NCI-H2196 treated with DMSO at 0.1 percent for 48 hours (cell line): ENCODE results near the gene SLC25A38.
"Not testable (repeated sequence)": the region's sequence is repeated elsewhere in the genome, so short reads cannot be mapped to it uniquely, and the experiment has no call there.

Experiments used
- DNase-seq: peaks from one replicate; lab custom pipeline; 2025; ENCODE audit not compliant: unreplicated experiment; lab: John Stamatoyannopoulos, UW

SLC25A38 gene

DNA sequence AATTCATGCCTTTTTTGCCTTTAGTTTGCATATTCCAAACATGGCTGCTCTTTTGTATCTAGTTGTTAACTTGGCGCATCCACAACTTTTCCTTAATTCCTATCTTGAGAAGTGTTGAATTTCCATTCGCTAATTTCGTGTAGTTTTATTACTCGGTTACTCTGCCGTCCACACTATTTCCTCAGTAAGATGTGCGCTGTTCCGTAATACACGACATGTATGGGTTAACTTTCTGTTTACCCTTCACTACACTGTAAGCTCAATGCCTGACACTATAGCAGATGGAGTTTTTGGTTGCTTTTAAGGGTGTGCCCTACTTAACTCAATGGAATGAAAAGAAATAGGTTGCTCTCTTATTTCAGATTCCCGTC, 24.1 kb downstream of the SLC25A38 start:
- DNase-seq: no peak

DNA sequence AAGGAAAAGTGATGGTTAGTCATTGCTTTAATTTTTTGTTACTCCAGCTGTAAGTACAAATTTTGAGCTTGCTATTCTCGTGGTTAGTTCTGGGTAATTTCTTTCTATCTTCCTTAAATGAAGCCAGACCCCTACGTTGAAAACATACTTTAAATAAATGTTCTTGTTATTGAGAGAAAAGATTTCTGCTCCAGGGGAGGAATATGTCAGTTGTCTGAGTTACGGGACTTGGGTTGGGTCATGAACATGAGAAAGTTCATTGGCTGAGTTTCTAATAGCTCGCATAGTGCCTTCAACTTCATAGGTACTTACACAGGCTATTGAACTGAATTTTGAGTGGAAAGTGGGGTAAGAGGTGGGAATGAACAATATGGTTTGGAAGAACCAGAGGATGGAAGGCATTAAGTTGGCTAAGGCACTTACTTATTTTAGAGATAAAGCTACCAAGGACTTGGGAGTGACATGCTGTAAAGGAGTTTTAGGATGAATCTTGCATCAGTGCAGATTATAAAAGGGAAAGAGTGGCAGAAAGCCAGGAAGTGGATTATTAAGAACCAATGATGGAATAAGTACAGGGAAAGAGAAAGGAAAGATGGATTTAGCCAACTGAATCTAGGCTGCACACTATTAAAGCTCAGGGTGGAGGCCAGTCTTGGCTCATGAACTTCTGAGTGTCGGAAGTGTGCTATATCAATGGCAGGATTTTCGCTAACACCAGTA, 24.8 kb downstream of the SLC25A38 start:
- no peak for DNase-seq

DNA sequence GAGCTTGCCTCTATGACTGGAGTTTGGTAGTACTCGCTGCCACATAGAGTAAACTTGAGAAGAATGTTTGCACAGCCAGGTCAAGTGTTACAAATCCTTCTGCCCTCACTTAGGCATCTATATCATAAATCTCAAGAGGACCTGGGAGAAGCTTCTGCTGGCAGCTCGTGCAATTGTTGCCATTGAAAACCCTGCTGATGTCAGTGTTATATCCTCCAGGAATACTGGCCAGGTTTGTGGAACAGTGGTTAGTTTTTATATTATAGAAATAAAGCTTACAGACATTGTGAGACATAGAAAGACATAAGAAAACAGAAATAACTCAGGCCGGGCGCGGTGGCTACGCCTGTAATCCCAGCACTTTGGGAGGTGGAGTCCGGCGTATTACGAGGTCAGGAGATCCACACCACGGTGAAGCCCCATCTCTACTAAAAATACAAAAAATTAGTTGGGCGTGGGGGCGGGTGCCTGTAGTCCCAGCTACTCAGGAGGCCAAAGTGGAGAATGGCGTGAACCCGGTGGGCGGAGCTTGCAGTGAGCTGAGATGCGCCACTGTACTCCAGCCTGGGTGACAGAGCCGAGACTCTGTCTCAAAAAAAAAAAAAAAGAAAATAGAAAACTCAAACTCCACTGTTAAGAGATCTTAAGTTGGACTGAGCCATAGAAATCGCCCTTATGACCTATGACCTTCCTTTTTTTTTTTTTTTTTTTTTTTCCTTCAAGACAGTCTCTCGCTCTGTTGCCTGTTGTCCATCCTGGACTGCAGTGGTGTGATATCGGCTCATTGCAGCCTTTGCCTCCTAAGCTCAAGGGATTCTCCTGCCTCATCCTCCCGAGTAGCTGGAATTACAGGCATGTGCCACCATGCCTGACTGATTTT, 25.6 kb downstream of the SLC25A38 start:
- DNase-seq: no peak

DNA sequence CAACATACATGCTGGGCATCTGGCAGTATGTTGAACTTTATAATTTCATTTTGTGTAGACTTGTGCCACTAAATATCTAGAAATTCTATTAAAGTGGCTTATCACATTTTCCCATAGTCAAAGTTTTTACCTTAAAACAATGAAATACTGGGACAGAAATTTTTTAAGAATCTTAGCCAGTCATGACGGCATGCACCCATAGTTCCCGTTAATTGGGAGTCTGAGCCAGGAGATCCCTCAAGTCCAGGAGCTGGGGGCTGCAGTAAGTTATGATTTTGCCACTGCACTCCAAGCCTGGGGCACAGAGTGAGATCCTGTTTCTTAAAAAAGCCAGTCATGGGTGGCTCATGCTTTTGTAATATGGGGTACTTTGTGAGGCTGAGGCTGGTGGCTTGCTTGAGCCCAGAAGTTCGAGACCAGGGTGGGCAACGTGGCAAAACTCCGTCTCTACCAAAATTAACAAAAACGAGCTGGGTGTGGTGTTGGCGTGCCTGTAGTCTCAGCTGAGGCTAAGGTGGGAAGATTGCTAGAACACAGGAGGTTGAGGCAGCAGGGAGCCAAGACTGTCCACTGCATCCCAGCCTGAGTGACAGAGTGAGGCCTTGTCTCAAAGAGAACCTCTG, 26.5 kb downstream of the SLC25A38 start:
- DNase-seq: no peak

DNA sequence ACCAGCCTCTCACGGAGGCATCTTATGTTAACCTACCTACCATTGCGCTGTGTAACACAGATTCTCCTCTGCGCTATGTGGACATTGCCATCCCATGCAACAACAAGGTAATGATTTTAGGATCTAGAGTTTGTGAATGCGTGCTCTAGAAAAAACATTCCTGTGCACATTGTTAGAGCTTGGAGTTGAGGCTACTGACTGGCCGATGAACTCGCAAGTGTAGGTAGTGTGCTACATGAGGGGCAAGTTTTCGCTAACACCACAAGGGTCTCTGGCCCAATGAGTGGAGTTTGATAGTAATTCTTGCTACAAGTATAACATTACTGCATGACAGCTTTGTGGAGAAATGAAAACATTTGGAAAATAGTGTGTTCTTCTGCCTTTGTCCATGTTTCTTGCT, 27.7 kb downstream of the SLC25A38 start:
- DNase-seq: no peak

DNA sequence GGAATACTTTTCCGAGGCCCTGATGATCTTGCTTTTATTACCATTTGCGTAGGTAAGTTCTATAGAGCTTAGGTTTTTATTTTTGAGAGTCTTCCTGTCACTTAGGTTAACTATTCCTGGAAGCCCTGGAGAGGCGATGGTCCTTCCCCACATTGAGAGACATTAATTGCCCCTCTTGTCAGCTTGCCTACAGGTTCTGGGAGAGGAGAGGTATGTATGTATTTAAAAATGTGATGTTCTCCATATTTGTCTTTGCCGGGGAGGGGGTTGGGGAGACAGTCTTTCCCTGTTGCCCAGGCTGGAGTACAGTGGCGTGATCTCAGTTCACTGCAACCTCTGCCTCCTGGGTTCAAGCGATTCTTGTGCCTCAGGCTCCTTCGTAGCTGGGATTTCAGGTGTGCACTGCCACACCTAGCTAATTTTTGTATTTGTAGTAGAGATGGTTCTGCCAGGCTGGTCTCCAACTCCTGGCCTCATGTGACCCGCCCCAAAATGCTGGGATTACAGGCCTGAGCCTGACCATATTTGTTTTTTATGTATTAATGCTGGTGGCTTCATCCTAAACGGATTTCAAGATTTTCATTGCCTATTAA, 29.6 kb downstream of the SLC25A38 start:
- DNase-seq: no peak

DNA sequence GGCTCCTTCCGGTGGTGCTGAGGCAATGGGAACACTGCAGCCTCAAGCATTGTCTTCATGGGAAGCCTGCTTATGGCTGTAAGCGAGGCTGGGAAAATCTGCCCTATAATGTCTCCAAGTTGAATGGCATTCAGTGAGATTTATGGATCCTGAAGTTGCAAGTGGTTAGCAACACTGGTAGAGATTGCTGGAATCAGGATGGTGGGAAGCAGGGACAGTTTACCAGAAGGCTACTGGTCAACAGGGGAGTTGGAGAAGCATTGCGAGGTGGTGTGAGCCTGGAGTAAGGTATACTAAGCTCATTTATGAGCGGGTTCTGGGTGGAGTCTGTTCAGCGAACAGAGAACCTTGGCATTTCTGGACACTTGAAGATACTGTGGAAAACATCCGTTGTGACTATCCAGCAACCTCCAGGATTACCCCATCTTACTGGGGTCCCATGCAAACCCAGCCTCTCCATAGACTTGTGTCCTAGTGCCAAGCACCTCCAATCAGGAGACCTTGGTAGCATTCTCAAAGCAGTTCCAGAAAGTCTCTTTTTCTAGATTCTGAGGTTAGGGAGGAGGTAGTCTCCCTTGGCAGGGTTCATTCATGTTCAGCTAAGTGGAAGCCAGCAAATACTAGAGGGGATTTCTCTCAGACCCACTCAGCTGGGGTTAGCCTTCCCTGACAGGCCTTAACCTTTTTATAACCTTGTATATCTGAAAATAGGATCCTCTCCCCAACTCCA, 30.7 kb downstream of the SLC25A38 start:
- DNase-seq: no peak

DNA sequence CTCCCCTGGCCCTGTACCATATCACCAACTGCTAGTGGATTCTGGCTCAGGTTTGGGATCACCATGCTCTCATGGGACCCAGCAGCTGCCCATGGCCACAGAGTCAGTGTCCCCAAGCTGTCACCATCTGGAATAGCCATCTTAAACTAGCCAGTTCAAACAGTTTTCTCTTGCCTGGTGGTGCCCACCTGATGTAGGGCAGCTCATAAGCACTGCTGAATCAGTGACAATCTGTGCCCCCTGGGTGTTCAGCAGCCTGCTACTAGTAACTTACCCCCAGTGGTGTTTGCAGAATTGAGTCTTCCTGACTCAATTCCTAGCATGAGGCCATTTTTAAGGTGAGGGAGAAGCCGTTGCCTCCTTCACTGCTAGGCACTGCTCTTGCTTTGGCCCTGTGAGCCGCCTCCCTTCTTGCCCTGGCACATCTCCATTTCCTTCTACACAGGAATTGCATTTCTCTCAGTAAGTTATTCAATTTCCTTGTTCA, 31.3 kb downstream of the SLC25A38 start:
- DNase-seq: no peak

DNA sequence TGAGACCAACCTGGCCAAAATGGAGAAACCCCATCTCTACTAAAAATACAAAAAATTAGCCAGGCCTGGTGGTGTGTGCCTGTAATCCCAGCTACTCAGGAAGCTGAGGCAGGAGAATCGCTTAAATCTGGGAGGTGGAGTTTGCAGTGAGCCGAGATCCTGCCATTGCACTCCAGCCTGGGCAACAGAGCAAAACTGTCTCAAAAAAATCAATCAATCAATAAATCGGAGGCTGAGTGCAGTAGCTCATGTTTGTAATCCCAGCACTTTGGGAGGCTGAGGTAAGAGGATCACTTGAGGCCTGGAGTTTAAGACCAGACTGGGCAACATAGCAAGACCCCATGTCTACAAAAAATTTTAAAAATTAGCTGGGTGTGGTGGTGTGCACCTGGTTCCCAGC, 32.1 kb downstream of the SLC25A38 start:
- DNase-seq: not testable (repeated sequence)

DNA sequence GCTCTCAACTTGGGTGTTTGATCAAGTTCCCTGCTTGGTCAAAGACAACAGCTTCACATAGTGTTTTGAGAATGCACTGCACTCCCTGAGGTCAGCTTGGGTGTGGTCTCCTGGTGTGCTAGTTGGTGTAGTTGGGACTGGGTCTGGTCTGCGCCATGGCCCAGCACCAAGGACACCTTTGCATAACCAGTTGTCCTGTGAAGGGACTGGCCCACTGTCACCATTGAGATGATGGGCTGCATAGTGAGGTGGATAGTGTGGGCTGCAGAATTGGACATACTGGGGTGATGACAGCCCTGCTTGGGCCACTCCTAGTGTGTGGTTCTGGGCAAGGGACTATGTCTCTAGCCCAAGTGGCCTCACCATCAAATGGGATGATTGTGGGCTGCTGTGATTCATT, 32.8 kb downstream of the SLC25A38 start:
- DNase-seq: no peak

DNA sequence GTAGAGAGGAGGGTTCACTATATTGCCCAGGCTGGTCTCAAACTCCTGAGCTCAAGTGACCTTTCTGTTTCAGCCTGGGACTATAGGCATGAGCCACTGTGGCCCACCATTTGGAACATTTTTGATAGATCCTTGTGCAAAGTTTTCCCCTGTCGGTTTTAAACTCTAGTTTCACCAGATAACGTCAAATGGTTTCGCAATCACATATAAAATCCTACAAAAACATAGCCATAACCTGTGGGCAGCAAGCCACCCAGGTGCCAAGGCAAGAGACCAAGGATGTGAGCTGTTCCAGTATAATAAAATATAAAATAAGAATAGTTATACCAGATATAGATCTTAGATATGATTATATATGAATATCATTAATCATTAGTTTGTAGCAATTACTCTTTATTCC, 33.8 kb downstream of the SLC25A38 start:
- DNase-seq: not testable (repeated sequence)

DNA sequence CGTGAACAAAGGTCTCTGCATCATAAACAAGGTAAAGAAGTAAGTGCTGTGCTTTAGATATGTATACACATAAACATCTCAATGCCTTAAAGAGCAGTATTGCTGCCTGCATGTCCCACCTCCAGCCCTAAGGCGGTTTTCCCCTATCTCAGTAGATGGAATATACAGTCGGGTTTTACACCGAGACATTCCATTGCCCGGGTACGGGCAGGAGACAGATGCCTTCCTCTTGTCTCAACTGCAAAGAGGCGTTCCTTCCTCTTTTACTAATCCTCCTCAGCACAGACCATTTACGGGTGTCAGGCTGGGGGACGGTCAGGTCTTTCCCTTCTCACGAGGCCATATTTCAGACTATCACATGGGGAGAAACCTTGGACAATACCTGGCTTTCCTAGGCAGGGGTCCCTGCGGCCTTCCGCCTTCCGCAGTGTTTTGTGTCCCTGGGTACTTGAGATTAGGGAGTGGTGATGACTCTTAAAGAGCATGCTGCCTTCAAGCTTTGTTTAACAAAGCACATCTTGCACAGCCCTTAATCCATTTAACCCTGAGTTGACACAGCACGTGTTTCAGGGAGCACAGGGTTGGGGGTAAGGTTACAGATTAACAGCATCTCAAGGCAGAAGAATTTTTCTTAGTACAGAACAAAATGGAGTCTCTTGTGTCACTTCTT, 35.5 kb downstream of the SLC25A38 start:
- DNase-seq: not testable (repeated sequence)

DNA sequence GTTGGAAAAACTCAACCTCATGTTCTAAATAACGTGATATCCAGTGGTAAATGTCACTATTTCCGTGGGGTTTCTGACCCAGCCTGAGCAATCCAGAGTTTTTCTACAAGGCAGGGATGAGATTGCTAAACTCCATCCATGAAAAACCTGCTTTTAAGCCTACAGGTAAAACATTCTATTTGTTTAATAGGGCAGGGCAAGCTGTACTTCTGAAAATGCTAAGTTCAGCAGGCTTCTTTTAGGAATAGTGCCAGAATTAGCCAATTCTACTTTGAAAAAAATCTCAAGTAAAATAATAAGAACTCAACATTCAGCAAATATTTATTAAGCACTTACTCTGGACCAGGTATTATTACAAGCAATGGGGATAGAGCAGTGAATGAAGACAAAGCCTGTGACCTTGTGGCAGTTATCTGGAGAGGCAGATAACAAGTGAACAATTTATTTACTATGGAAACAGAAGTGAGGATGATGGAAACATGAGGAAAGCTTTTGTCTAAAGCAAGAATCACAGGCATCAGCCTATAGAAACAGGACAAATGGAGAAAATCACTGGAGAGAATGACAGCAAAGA, 36.7 kb downstream of the SLC25A38 start:
- no peak for DNase-seq

DNA sequence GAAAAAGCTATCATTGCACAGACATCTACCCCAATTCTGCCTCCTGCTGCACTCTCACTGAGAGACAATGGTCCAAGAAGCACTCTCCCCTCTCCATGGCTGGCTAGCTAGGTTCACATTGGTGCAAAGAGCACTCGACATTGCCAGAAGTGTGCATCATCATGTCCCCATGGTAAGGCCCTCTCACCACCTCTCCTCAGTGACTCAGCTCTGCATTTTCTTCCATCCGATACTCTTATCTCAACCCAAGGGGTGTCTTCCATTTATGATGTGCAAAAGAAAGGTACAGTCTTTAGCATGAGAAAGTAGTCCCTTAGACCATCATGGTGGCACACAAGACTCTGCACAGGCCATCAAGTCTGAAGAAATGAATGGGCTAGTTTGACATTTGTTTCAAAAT, 37.4 kb downstream of the SLC25A38 start:
- DNase-seq: no peak

DNA sequence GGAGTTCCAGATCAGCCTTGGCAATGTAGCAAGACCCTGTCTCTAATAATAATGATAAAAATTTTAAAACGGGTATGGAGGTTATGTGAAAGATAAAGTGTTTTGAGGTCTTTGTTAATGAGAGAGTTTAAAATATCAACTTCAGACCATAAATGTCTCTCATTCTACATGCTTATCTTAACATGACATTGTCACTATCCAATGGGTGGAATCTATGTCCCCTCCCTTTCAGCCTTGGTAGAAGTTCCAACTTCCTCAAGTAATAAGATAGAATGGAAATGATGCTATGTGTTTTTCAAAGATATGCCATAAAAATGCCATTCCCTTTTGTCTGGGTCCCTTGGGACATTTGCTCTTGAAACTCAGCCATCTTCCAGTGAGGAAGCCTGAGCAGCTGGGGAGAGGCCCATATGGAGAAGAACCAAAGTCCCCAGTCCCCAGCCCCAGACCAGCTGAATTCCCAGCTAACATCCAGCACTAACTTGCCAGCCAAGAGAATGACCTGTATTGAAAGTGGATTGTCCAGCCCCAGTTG, 40.3 kb downstream of the SLC25A38 start:
- DNase-seq: no peak

DNA sequence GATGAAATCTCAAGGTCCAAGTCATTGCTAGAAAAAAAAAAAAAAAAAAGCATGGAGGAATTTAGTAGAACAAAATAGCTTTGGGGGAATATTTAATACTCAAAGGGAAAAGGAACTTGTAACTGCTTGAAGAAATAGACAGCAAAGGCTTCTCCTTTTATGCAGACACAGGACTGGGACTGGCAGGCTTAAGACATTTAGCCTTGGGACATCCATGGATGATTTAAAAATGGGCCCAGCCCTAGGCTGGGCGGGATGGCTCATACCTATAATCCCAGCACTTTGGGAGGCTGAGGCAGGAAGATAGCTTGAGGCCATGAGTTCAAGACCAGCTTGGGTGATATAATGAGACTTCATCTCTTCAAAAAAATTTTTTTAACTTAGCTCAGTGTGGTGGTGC, 43.1 kb downstream of the SLC25A38 start:
- DNase-seq: no peak

DNA sequence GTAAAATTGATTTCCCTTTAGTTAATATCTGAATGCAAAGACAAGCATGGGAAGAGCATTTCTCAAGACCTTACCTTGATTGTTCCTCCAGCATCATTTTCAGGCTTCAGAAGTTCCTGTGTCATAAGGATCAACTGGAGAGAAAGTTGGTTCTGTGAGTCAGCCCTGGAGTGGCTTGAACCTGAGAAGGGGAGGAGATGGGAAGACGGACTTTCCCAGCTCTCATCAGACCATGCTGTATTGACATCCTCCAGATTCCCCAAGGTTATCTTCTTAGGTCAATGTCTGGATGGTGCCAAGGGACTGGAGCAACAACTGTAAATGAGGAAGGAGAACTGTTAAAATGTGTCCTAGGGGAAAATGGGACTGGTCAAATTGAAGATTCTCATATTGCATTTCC, 44.3 kb downstream of the SLC25A38 start:
- DNase-seq: no peak

DNA sequence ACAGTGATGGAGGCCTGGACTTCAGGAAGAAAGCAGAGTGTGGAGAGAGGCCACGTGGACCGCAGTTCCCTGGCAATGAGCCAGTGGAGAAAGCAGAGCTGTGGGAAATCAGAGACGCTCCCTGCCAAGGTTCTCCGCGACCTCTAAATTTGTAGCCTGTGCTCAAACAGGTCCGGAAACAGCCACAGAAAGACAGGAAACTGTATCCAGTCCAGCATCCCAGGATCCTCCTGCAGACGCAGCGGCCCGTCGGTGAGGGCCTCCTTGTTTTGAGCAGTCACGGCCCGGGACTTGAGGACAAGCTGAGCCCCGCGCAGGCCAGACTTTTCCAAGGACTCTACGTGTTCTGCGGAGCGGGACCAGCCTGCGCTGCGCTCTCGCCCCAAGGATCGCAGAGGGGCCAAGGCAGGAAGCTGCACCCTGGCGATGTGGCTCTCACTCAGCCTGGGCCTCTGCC, 45.6 kb downstream of the SLC25A38 start:
- DNase-seq: no peak

DNA sequence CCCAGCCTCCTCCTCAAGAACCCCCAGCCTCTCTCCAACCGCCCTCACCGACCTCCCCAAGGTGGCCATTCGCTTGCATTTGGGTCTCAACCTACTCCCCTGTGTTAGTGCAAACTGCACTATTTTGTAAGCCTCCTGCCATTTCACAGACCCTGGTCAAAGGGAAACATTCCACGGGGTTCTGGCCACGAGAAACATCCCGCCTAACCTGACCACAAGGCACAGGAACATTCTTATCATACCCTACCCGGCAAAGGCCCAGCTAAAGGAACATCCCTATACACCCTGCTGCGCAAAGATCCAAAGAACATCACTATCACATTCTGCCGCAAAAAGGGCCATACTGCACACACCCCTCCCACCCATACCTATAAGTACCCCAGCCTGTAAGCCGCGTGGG, 46.3 kb downstream of the SLC25A38 start:
- DNase-seq: no peak

DNA sequence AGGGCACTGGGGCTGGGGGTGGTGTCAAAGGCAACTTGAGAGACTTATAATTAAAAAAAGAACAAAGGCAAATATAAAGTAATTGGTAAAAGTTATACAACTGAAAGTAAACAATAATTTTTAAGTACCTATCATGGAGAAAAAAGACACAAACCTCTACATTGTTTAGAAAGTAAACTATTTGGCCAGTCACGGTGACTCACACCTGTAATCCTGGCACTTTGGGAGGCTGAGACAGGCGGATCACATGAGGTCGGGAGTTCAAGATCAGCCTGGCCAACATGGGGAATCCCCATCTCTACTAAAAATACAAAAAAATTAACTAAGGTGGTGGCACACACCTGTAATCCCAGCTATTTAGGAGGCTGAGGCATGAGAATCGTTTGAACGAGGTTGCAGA, 49.2 kb downstream of the SLC25A38 start:
- no peak for DNase-seq
